SK-N-SH (cell line): ENCODE data around the gene NDUFV2. TPM values are rescaled to one million over a fixed set of nuclear protein-coding genes. Genes with fewer than 3 reads are reported as not detected.

Experiments
- CTCF ChIA-PET: fragments of 300-600, 350-600 bp; formaldehyde crosslinking; extraction: SDS; loops from one replicate; lab custom pipeline; 2021; lab: Yijun Ruan, JAX
- POLR2A ChIA-PET: fragments of 350-600 bp; sonication (Branson Sonifier 250); formaldehyde crosslinking; extraction: SDS; loops from one replicate; lab custom pipeline; 2020; ENCODE audit warnings: antibody characterized with exemption, inconsistent platforms; lab: Yijun Ruan, JAX
- DNase-seq: peaks from one replicate; pipeline ENCODE4 v3.0.0; 2012
- H2AFZ ChIP-seq: fragments of 200-600 bp; sonication (generic); 2 replicates; pipeline ENCODE4 v1.8.1; 2016; ENCODE audit warnings: antibody characterized with exemption, mild to moderate bottlenecking, low read depth
- H3F3A ChIP-seq: fragments of 200-600 bp; sonication (generic); replicated peaks from 2 replicates; pipeline ENCODE3; 2016; ENCODE audit warnings: antibody characterized with exemption, mild to moderate bottlenecking; ENCODE audit not compliant: insufficient read depth
- H3K27ac ChIP-seq, 2 experiments: fragments of 200-500 bp in 1 of 2; fragments of 200-600 bp in 1 of 2; sonication (Bioruptor generic) in 1 of 2; sonication (generic), shearing (Covaris generic) in 1 of 2; 2 replicates each; pipeline versions ENCODE4 v1.5.1 to v1.6.1; 2014 to 2016; ENCODE audit warnings: low read depth in 2 of 2, inconsistent platforms in 1 of 2, low read length in 1 of 2, mild to moderate bottlenecking in 1 of 2, mixed read lengths in 1 of 2
- H3K27me3 ChIP-seq: fragments of 200-600 bp; sonication (generic), shearing (Covaris generic); 2 replicates; pipeline ENCODE4 v1.6.1; 2016; ENCODE audit warnings: mixed run types; ENCODE audit not compliant: insufficient read depth
- H3K36me3 ChIP-seq, 2 experiments: fragments of 200-500 bp in 1 of 2; fragments of 200-600 bp in 1 of 2; sonication (Bioruptor generic) in 1 of 2; sonication (generic) in 1 of 2; replicated peaks in 1 of 2; 2 replicates each; pipeline versions ENCODE3 to v1.5.1; 2014 to 2016; ENCODE audit warnings: low read length in 1 of 2, mild to moderate bottlenecking in 1 of 2; ENCODE audit not compliant: insufficient read depth in 2 of 2, control insufficient read depth in 1 of 2
- H3K4me1 ChIP-seq, 2 experiments: fragments of 200-500 bp in 1 of 2; fragments of 200-600 bp in 1 of 2; sonication (Bioruptor generic) in 1 of 2; sonication (generic), shearing (Covaris generic) in 1 of 2; 2 replicates each; pipeline versions ENCODE4 v1.5.1 to v1.6.1; 2014 to 2016; ENCODE audit warnings: low read depth in 1 of 2, low read length in 1 of 2, mixed run types in 1 of 2; ENCODE audit not compliant: insufficient read depth in 2 of 2, control insufficient read depth in 1 of 2
- H3K4me2 ChIP-seq: fragments of 200-600 bp; sonication (generic), shearing (Covaris generic); 2 replicates; pipeline ENCODE4 v1.6.1; 2017; ENCODE audit warnings: mixed run types
- H3K4me3 ChIP-seq, 2 experiments: fragments of 200-500 bp in 1 of 2; fragments of 200-600 bp in 1 of 2; sonication (Bioruptor generic) in 1 of 2; sonication (generic), shearing (Covaris generic) in 1 of 2; 2 replicates each; pipeline versions ENCODE4 v1.5.1 to v1.8.1; 2014 to 2016; ENCODE audit warnings: low read depth in 2 of 2, inconsistent platforms in 1 of 2, low read length in 1 of 2, mild to moderate bottlenecking in 1 of 2, mixed read lengths in 1 of 2, moderate library complexity in 1 of 2
- H3K79me2 ChIP-seq: fragments of 200-600 bp; sonication (generic); 2 replicates; pipeline ENCODE4 v1.8.1; 2017; ENCODE audit warnings: mild to moderate bottlenecking; ENCODE audit not compliant: insufficient read depth
- H3K9ac ChIP-seq: fragments of 200-600 bp; sonication (generic); 2 replicates; pipeline ENCODE4 v1.6.1; 2017; ENCODE audit warnings: mixed run types
- H3K9me2 ChIP-seq: fragments of 200-600 bp; sonication (generic); 2 replicates; pipeline ENCODE4 v1.6.1; 2017; ENCODE audit warnings: mixed run types
- H3K9me3 ChIP-seq: fragments of 200-600 bp; sonication (generic); 2 replicates; pipeline ENCODE4 v1.6.1; 2017; ENCODE audit warnings: mixed run types, mild to moderate bottlenecking, moderate library complexity
- H4K20me1 ChIP-seq: fragments of 200-600 bp; sonication (generic); 2 replicates; pipeline ENCODE4 v1.6.1; 2017; ENCODE audit warnings: mild to moderate bottlenecking, mixed run types; ENCODE audit not compliant: insufficient read depth
- CHD2 ChIP-seq: fragments of 150-350 bp; IDR thresholded peaks from 2 replicates; pipeline ENCODE4 v1.6.1; 2018; ENCODE audit warnings: low read length; ENCODE audit not compliant: partially characterized antibody
- EP300 ChIP-seq, 2 experiments: IDR thresholded peaks; 2 replicates each; pipeline versions ENCODE4 v1.4.0 to v1.6.1; 2012; ENCODE audit warnings: borderline replicate concordance in 1 of 2, low read depth in 1 of 2, low read length in 1 of 2
- FOSL2 ChIP-seq: IDR thresholded peaks from 2 replicates; pipeline ENCODE4 v1.4.0; 2012; ENCODE audit warnings: low read depth, mild to moderate bottlenecking, moderate library complexity, borderline replicate concordance
- FOXJ3 ChIP-seq: sonication (generic); formaldehyde crosslinking; IDR thresholded peaks from 2 replicates; pipeline ENCODE4 v1.5.1; 2020; ENCODE audit warnings: mild to moderate bottlenecking, missing genetic modification reagents
- FOXM1 ChIP-seq: IDR thresholded peaks from 2 replicates; pipeline ENCODE4 v1.4.0; 2012; ENCODE audit warnings: low read depth, mild to moderate bottlenecking
- GATA2 ChIP-seq: sonication (generic); formaldehyde crosslinking; IDR thresholded peaks from 2 replicates; pipeline ENCODE4 v1.5.0; 2020; ENCODE audit warnings: mild to moderate bottlenecking, missing genetic modification reagents
- JUND ChIP-seq: IDR thresholded peaks from 2 replicates; pipeline ENCODE4 v1.4.0; 2012
- MAX ChIP-seq: IDR thresholded peaks from 2 replicates; pipeline ENCODE4 v1.4.0; 2012; ENCODE audit warnings: low read depth
- PBX3 ChIP-seq: IDR thresholded peaks from 2 replicates; pipeline ENCODE4; 2012
- POLR2AphosphoS5 ChIP-seq: IDR thresholded peaks from 2 replicates; pipeline ENCODE4 v1.6.1; 2012; ENCODE audit warnings: low read depth, low read length
- REST ChIP-seq: IDR thresholded peaks from 2 replicates; pipeline ENCODE4 v1.6.1; 2012; ENCODE audit warnings: mild to moderate bottlenecking, low read depth, low read length, moderate library complexity
- RXRA ChIP-seq: IDR thresholded peaks from 2 replicates; pipeline ENCODE4 v1.4.0; 2012; ENCODE audit warnings: low read depth, mild to moderate bottlenecking, borderline replicate concordance
- SMC3 ChIP-seq: IDR thresholded peaks from 2 replicates; pipeline ENCODE4 v1.6.1; 2012; ENCODE audit warnings: low read depth, low read length, improper control_type of control experiment
- TAF1 ChIP-seq: IDR thresholded peaks from 2 replicates; pipeline ENCODE4 v1.6.1; 2012; ENCODE audit warnings: low read depth, mild to moderate bottlenecking, low read length, moderate library complexity, borderline replicate concordance
- TEAD4 ChIP-seq: IDR thresholded peaks from 2 replicates; pipeline ENCODE4 v1.4.0; 2012; ENCODE audit warnings: mild to moderate bottlenecking, borderline replicate concordance; ENCODE audit not compliant: insufficient read depth
- USF1 ChIP-seq: IDR thresholded peaks from 2 replicates; pipeline ENCODE4 v1.4.0; 2012; ENCODE audit warnings: low read depth, borderline replicate concordance
- USF2 ChIP-seq: fragments of 150-350 bp; IDR thresholded peaks from 2 replicates; pipeline ENCODE4 v1.6.1; 2017; ENCODE audit warnings: antibody characterized with exemption, low read length, low read depth, borderline replicate concordance
- YY1 ChIP-seq: IDR thresholded peaks from 2 replicates; pipeline ENCODE4 v1.4.0; 2012; ENCODE audit warnings: low read depth, mild to moderate bottlenecking
- WGBS: methylation state at CpG from one replicate; pipeline ENCODE4 v1.1.6; 2017; ENCODE audit warnings: low lambda C conversion rate; 5-methylcytosine and 5-hydroxymethylcytosine counted together
- polyA plus RNA-seq, 3 experiments: library from polyadenylated mRNA; depleted of rRNA; stranded (reverse); fragments of >200 nt; gene quantifications; 2 replicates each; pipeline ENCODE4 v1.2.3, GENCODE V29; 2012

Gene NDUFV2
- polyA plus RNA-seq, 1 of the 3 experiments (the other 2 are of a cell fraction) = 101 TPM

- ChIA-PET POLR2A (interaction anchor here (0.6 to 0.7 kb wide), 3 partner anchors 12 to 161 kb away, joined by 3 to 5 read pairs (median 3); no protein-coding TSS in a partner anchor), CTCF (interaction anchor here (0.7 to 3.7 kb wide), 2 partner anchors 15 to 22 kb away, joined by 3 to 19 read pairs; no protein-coding TSS in a partner anchor)
- 58% methylated on average over 4 of the region's 4 CpGs for WGBS
Observed at GRCh38 chr18:9058406-9058805, 44.1 kb upstream of the NDUFV2 start.

More at GRCh38 chr18:9058406-9058805, 44.1 kb upstream of the NDUFV2 start:
- Histone ChIP-seq H3K27ac (no peak overlapping the region; a peak in 1 of 4 replicates), H3K4me1 (peaks cover 0 to 3% of the 10 kb centered on the region in 2 experiments; a peak in 1 of 4 replicates), H4K20me1 (no peaks in the 10 kb centered on the region), H3K9me2 (no peaks in the 10 kb centered on the region), H2AFZ (no peak overlapping the region), H3K36me3 (no peaks in the 10 kb centered on the region), H3K4me2 (no peak overlapping the region), H3K9ac (no peak overlapping the region), H3F3A (no peaks in the 10 kb centered on the region), H3K79me2 (no peaks in the 10 kb centered on the region), H3K9me3 (no peaks in the 10 kb centered on the region), H3K4me3 (no peak overlapping the region), H3K27me3 (no peaks in the 10 kb centered on the region)
- peak; percentile 9 for DNase-seq
- TF ChIP-seq JUND (no peak), USF1 (no peak), FOXJ3 (no peak), MAX (no peak), YY1 (no peak), TEAD4 (no peak), TAF1 (no peak), FOXM1 (no peak), CHD2 (no peak), POLR2AphosphoS5 (no peak), REST (no peak), EP300 (IDR thresholded peaks at IDR 0.05; ENCODE audit: borderline replicate concordance in 1 of 2, low read depth in 1 of 2, low read length in 1 of 2) (no peak), RXRA (no peak), PBX3 (no peak), GATA2 (CRISPR knock-in tag) (no peak), SMC3 (no peak), USF2 (no peak), FOSL2 (no peak)
